Measurements from ENCODE around the gene GCHFR.

Gene GCHFR

DNA sequence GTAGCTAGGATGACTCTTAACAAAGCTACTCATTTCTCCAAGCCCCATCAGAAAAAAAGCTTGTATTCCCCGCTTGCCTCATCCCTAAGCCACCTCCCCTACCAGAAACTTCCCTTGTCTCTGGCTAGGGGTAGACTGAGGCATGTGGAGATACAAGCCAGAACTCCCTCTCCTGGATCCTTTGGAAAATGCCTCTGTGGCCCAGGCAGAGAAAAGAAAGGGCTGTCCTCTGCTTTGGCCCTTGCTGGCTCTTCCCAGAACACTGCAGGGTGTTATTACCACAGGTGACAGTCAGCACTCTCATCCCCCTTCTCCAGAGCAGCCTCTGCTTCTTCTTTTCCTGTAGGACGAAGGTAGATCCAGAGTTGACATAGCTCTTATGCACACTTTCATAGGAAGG lies 24.0 kb upstream of the GCHFR start:
- Histone ChIP-seq H3K4me1 (ENCODE audit: insufficient read depth, low read length) (peaks cover 22% of the 10 kb centered on the region), H3K36me3 (ENCODE audit: insufficient read depth, low read length) (peaks cover 73% of the 10 kb centered on the region), H3K9me3 (ENCODE audit: insufficient read depth, low read depth, low read length) (no peaks in the 10 kb centered on the region), H3K27ac (ENCODE audit: low read depth, low read length) (peak overlapping the region; percentile 65; the same call in 1 of the 2 replicates), H3K27me3 (ENCODE audit: insufficient read depth, low read length) (no peaks in the 10 kb centered on the region), H3K9ac (ENCODE audit: low read depth, low read length) (0 out of 2 replicates have a peak overlapping the region, but pooled peaks have one; percentile 15), H3K4me3 (ENCODE audit: low read length) (no peak overlapping the region)
- WGBS = 100% methylated on average over 1 of the region's 2 CpGs

DNA sequence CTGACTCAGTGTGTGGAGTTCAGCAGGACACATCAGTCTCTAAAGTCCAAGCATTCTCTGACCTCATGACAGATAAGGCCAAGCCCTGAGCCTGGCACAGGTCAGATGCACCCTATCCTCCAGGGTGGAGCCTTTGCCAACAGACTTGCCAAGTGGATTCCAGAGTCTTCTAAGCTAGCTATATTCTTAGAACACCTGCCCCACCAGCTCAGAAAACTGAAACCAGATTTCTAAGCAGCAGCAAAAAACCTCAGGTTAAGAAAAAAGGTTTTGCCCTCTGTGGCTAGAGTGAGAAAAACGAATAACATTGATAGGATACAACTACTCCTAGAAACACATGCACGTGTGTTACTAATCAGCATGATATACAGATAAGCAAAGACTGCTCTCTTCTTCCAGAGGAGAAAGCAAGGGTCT lies 20.4 kb upstream of the GCHFR start:
- 100% methylated on average over 2 of the region's 2 CpGs for WGBS
- Histone ChIP-seq H3K9ac (ENCODE audit: low read depth, low read length) (no peak overlapping the region), H3K27ac (ENCODE audit: low read depth, low read length) (no peak overlapping the region), H3K27me3 (ENCODE audit: insufficient read depth, low read length) (no peaks in the 10 kb centered on the region), H3K9me3 (ENCODE audit: insufficient read depth, low read depth, low read length) (no peaks in the 10 kb centered on the region), H3K4me3 (ENCODE audit: low read length) (no peak overlapping the region), H3K4me1 (ENCODE audit: insufficient read depth, low read length) (peaks cover 13% of the 10 kb centered on the region), H3K36me3 (ENCODE audit: insufficient read depth, low read length) (peaks cover 41% of the 10 kb centered on the region)

DNA sequence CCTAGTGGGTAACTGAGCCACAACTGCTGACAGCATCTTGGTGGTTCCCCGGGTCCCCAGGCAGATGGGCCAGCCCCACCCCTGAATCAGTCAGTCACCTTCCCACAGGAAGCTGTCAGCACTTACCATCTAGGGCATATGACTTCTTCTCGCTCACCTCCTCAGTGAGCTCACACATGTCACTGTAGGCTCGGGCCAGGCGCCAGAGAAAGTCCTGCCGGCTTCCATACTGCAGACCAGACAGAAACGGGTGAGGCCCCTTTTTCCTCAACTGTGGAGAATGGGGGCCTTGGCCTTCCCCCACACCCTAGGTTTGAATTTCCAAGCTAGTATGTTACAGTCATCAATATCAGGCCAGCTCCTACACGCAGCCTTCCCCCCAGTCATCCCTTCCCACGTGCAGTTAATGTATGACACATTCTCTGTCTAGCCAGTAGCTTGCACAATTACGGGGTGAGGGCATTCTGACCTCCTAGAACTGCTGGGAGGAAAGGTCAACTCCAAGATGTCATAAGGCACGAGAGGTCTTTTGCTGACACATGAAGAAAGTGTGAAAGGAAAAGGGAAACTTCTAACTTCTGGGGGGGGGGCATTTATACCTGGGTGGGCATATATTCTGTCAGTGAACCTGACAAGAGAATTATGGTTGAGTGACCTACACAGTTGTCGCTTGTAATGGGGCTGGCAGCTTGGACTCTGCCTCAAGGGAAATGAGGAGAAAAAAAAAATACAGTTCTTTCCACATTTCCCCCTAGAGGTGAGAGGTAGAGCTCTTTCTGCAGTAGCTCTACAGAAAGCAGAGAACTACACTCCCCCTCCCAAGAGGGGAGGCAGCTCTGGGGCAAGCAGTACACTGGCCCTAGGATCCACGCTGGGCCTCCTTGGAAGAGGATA lies 19.7 kb upstream of the GCHFR start:
- Histone ChIP-seq H3K9ac (ENCODE audit: low read depth, low read length) (no peak overlapping the region), H3K4me1 (ENCODE audit: insufficient read depth, low read length) (peaks cover 6% of the 10 kb centered on the region), H3K36me3 (ENCODE audit: insufficient read depth, low read length) (peaks cover 37% of the 10 kb centered on the region), H3K27me3 (ENCODE audit: insufficient read depth, low read length) (no peaks in the 10 kb centered on the region), H3K9me3 (ENCODE audit: insufficient read depth, low read depth, low read length) (no peaks in the 10 kb centered on the region), H3K4me3 (ENCODE audit: low read length) (no peak overlapping the region), H3K27ac (ENCODE audit: low read depth, low read length) (no peak overlapping the region)
- 92% methylated on average over 12 of the region's 12 CpGs for WGBS

DNA sequence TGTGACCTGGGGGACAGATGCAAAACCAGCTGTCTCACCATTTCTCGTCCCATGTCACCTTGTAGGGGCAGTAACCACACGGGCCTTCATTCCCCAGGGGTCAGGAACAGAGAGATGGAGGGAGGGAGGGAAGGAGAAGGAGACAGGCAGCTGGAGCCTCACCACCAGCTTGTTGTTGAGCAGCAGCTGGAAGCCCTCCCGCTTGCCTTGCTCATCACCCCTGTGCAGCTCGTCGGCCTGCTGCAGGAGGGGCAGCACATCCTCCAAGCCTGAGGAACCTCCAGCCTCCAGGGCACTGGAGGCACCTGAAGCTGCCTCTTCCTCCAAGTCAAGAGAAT lies 19.1 kb upstream of the GCHFR start:
- Histone ChIP-seq H3K9ac (ENCODE audit: low read depth, low read length) (no peak overlapping the region), H3K27me3 (ENCODE audit: insufficient read depth, low read length) (no peaks in the 10 kb centered on the region), H3K27ac (ENCODE audit: low read depth, low read length) (no peak overlapping the region), H3K4me3 (ENCODE audit: low read length) (no peak overlapping the region), H3K9me3 (ENCODE audit: insufficient read depth, low read depth, low read length) (no peaks in the 10 kb centered on the region), H3K36me3 (ENCODE audit: insufficient read depth, low read length) (peaks cover 40% of the 10 kb centered on the region), H3K4me1 (ENCODE audit: insufficient read depth, low read length) (no peaks in the 10 kb centered on the region)
- WGBS = 85% methylated on average over 5 of the region's 5 CpGs

GRCh38 chr15:40746916-40747418 lies 16.9 kb upstream of the GCHFR start:
- Histone ChIP-seq H3K4me1 (ENCODE audit: insufficient read depth, low read length) (no peaks in the 10 kb centered on the region), H3K4me3 (ENCODE audit: low read length) (no peak overlapping the region), H3K9ac (ENCODE audit: low read depth, low read length) (no peak overlapping the region), H3K27me3 (ENCODE audit: insufficient read depth, low read length) (no peaks in the 10 kb centered on the region), H3K36me3 (ENCODE audit: insufficient read depth, low read length) (peaks cover 51% of the 10 kb centered on the region), H3K9me3 (ENCODE audit: insufficient read depth, low read depth, low read length) (no peaks in the 10 kb centered on the region), H3K27ac (ENCODE audit: low read depth, low read length) (no peak overlapping the region)
- WGBS = 83% methylated on average over 3 of the region's 3 CpGs

GRCh38 chr15:40747685-40748631 lies 15.9 kb upstream of the GCHFR start:
- Histone ChIP-seq H3K36me3 (ENCODE audit: insufficient read depth, low read length) (peaks cover 45% of the 10 kb centered on the region), H3K27me3 (ENCODE audit: insufficient read depth, low read length) (no peaks in the 10 kb centered on the region), H3K9ac (ENCODE audit: low read depth, low read length) (no peak overlapping the region), H3K4me1 (ENCODE audit: insufficient read depth, low read length) (no peaks in the 10 kb centered on the region), H3K27ac (ENCODE audit: low read depth, low read length) (no peak overlapping the region), H3K4me3 (ENCODE audit: low read length) (no peak overlapping the region), H3K9me3 (ENCODE audit: insufficient read depth, low read depth, low read length) (no peaks in the 10 kb centered on the region)
- 90% methylated on average over 7 of the region's 7 CpGs for WGBS

- no peaks in the 10 kb centered on the region for H3K9me3 ChIP-seq (ENCODE audit: insufficient read depth, low read depth, low read length)
- H3K9ac ChIP-seq (ENCODE audit: low read depth, low read length) = no peak overlapping the region
- no peak overlapping the region for H3K4me3 ChIP-seq (ENCODE audit: low read length)
- 99% methylated on average over 4 of the region's 4 CpGs for WGBS
- H3K27ac ChIP-seq (ENCODE audit: low read depth, low read length) = no peak overlapping the region
- peaks cover 34% of the 10 kb centered on the region for H3K36me3 ChIP-seq (ENCODE audit: insufficient read depth, low read length)
- H3K27me3 ChIP-seq (ENCODE audit: insufficient read depth, low read length) = no peaks in the 10 kb centered on the region
- no peaks in the 10 kb centered on the region for H3K4me1 ChIP-seq (ENCODE audit: insufficient read depth, low read length)
Measured at GRCh38 chr15:40749151-40749630, 14.7 kb upstream of the GCHFR start.

GRCh38 chr15:40750885-40751284 lies 13.0 kb upstream of the GCHFR start:
- H3K9ac ChIP-seq (ENCODE audit: low read depth, low read length) = no peak overlapping the region
- peaks cover 25% of the 10 kb centered on the region for H3K36me3 ChIP-seq (ENCODE audit: insufficient read depth, low read length)
- no peaks in the 10 kb centered on the region for H3K9me3 ChIP-seq (ENCODE audit: insufficient read depth, low read depth, low read length)
- peaks cover 6% of the 10 kb centered on the region for H3K4me1 ChIP-seq (ENCODE audit: insufficient read depth, low read length)
- H3K4me3 ChIP-seq (ENCODE audit: low read length) = no peak overlapping the region
- no peak overlapping the region for H3K27ac ChIP-seq (ENCODE audit: low read depth, low read length)
- WGBS = 93% methylated on average over 4 of the region's 4 CpGs
- H3K27me3 ChIP-seq (ENCODE audit: insufficient read depth, low read length) = no peaks in the 10 kb centered on the region

GRCh38 chr15:40751745-40752144 lies 12.1 kb upstream of the GCHFR start:
- Histone ChIP-seq H3K4me3 (ENCODE audit: low read length) (no peak overlapping the region), H3K36me3 (ENCODE audit: insufficient read depth, low read length) (peaks cover 25% of the 10 kb centered on the region), H3K27ac (ENCODE audit: low read depth, low read length) (no peak overlapping the region), H3K27me3 (ENCODE audit: insufficient read depth, low read length) (no peaks in the 10 kb centered on the region), H3K9ac (ENCODE audit: low read depth, low read length) (no peak overlapping the region), H3K4me1 (ENCODE audit: insufficient read depth, low read length) (peaks cover 6% of the 10 kb centered on the region), H3K9me3 (ENCODE audit: insufficient read depth, low read depth, low read length) (no peaks in the 10 kb centered on the region)
- 96% methylated on average over 12 of the region's 12 CpGs for WGBS

DNA sequence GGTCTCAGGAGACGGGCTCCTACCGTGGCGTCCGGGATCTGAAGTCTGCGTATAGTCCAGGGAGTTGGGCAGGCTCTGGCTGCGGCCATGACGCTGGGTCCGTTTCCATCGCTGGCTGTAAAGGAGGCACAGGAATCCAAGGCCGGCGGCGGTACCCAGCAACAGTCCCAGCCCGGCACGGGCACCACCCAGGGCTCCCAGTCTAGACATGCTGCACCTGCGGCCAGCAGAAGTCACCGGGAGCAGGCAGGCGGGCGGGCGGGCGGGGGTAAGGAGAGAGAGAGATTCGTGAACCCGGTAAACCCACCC lies 9.3 kb upstream of the GCHFR start:
- 3% methylated on average over 22 of the region's 22 CpGs for WGBS
- Histone ChIP-seq H3K27ac (ENCODE audit: low read depth, low read length) (no peak overlapping the region), H3K4me3 (ENCODE audit: low read length) (peak overlapping the region; percentile 88), H3K9me3 (ENCODE audit: insufficient read depth, low read depth, low read length) (no peaks in the 10 kb centered on the region), H3K27me3 (ENCODE audit: insufficient read depth, low read length) (no peaks in the 10 kb centered on the region), H3K36me3 (ENCODE audit: insufficient read depth, low read length) (peaks cover 22% of the 10 kb centered on the region), H3K4me1 (ENCODE audit: insufficient read depth, low read length) (peaks cover 6% of the 10 kb centered on the region), H3K9ac (ENCODE audit: low read depth, low read length) (peak overlapping the region; percentile 68)
